Progenitor cell of endocrine pancreas (in vitro differentiated cells): Measurements from ENCODE around the gene AP4M1. TPM values are rescaled to one million over a fixed set of nuclear protein-coding genes. Genes with fewer than 3 reads are reported as not detected.
A peak's percentile ranks its signal among the peaks of the same experiment; 100 is the strongest.

Source experiments
- DNase-seq: peaks from one replicate; pipeline ENCODE4 v3.0.0; 2021; ENCODE audit warnings: low spot score; ENCODE audit not compliant: unreplicated experiment
- H3K27ac Mint-ChIP-seq: 2 replicates; pipeline ENCODE4 v1.8.0; 2021; ENCODE audit warnings: mild to moderate bottlenecking, moderate library complexity, mixed read lengths
- H3K27me3 Mint-ChIP-seq: 2 replicates; pipeline ENCODE4 v1.8.0; 2021; ENCODE audit warnings: mixed read lengths
- H3K36me3 Mint-ChIP-seq: 2 replicates; pipeline ENCODE4 v1.8.0; 2022; ENCODE audit warnings: mixed read lengths; ENCODE audit not compliant: insufficient read depth
- H3K4me1 Mint-ChIP-seq: 2 replicates; pipeline ENCODE4 v1.8.0; 2021; ENCODE audit warnings: low read depth, mixed read lengths
- H3K4me3 Mint-ChIP-seq: 2 replicates; pipeline ENCODE4 v1.8.0; 2021; ENCODE audit warnings: low read depth, mild to moderate bottlenecking, moderate library complexity, mixed read lengths
- H3K9me3 Mint-ChIP-seq: 2 replicates; pipeline ENCODE4 v1.8.0; 2021; ENCODE audit warnings: low read depth, mixed read lengths
- CTCF ChIP-seq: fragments of 200-600 bp; sonication (generic); IDR thresholded peaks from one replicate; pipeline ENCODE4 v1.5.0; 2021; ENCODE audit warnings: antibody characterized with exemption, mild to moderate bottlenecking; ENCODE audit not compliant: unreplicated experiment
- total RNA-seq: library from RNA; stranded (reverse); gene quantifications from 2 replicates; pipeline ENCODE4 v1.2.1, GENCODE V29; 2021

Gene AP4M1
- total RNA-seq, 1 donor from 2014 or later, result 36.0 TPM

GRCh38 chr7:100119072-100119969 lies 17.9 kb downstream of the AP4M1 start, which contains the start of the genes CNPY4 and TAF6:
Gene CNPY4 (plus strand): TSS chr7:100119634. CDS start chr7:100119745, 111 bp downstream.
Gene TAF6 (minus strand): TSS chr7:100119358. CDS start chr7:100114209, 5,149 bp downstream.
- Mint-ChIP-seq H3K27ac (peak within 1 kb of the TSS; percentile 100), H3K4me3 (peak within 1 kb of the TSS; percentile 93), H3K36me3 (peaks cover 2% of the 10 kb centered on the region), H3K27me3 (no peaks in the 10 kb centered on the region), H3K4me1 (peaks cover 14% of the 10 kb centered on the region), H3K9me3 (no peaks in the 10 kb centered on the region)
- DNase-seq, result peak; percentile 85
- TF ChIP-seq CTCF, result no peak

GRCh38 chr7:100119970-100120732 lies 18.7 kb downstream of the AP4M1 start:
- H3K4me1 Mint-ChIP-seq, result peaks cover 14% of the 10 kb centered on the region
- H3K36me3 Mint-ChIP-seq, result peaks cover 2% of the 10 kb centered on the region
- TF ChIP-seq CTCF, result no peak
- H3K4me3 Mint-ChIP-seq, result peak overlapping the region; percentile 93
- H3K9me3 Mint-ChIP-seq, result no peaks in the 10 kb centered on the region
- DNase-seq, result no peak
- H3K27ac Mint-ChIP-seq, result peak overlapping the region; percentile 100
- no peaks in the 10 kb centered on the region for H3K27me3 Mint-ChIP-seq

- peak overlapping the region; percentile 93 for H3K4me3 Mint-ChIP-seq
- peaks cover 14% of the 10 kb centered on the region for H3K4me1 Mint-ChIP-seq
- H3K27ac Mint-ChIP-seq, result peak overlapping the region; percentile 100
- no peak for TF ChIP-seq CTCF
- H3K9me3 Mint-ChIP-seq, result no peaks in the 10 kb centered on the region
- no peak for DNase-seq
- H3K36me3 Mint-ChIP-seq, result peaks cover 2% of the 10 kb centered on the region
- H3K27me3 Mint-ChIP-seq, result no peaks in the 10 kb centered on the region
Measured at GRCh38 chr7:100120733-100121036, 19.2 kb downstream of the AP4M1 start.

- Mint-ChIP-seq H3K4me1 (peaks cover 18% of the 10 kb centered on the region), H3K27ac (peak overlapping the region; percentile 65), H3K27me3 (no peaks in the 10 kb centered on the region), H3K4me3 (no peak overlapping the region), H3K36me3 (no peaks in the 10 kb centered on the region), H3K9me3 (no peaks in the 10 kb centered on the region)
- DNase-seq, result no peak
- no peak for TF ChIP-seq CTCF
Measured at GRCh38 chr7:100122067-100122466, 20.6 kb downstream of the AP4M1 start.

- Mint-ChIP-seq H3K36me3 (no peaks in the 10 kb centered on the region), H3K4me1 (peaks cover 18% of the 10 kb centered on the region), H3K9me3 (no peaks in the 10 kb centered on the region), H3K4me3 (no peak overlapping the region), H3K27ac (peak overlapping the region; percentile 65), H3K27me3 (no peaks in the 10 kb centered on the region)
- DNase-seq, result no peak
- no peak for TF ChIP-seq CTCF
Measured at GRCh38 chr7:100122568-100122967, 21.1 kb downstream of the AP4M1 start.
